PC-9 (cell line): ENCODE measurements around the gene SDK2. TPM values are rescaled to one million over a fixed set of nuclear protein-coding genes. Genes with fewer than 3 reads are reported as not detected.

Experiments used
- BruUV-seq: library from RNA; stranded (reverse); fragments of 400-500 nt; replicated peaks from 2 replicates; lab custom pipeline; 2021; lab: Mats Ljungman, UMichigan
- CTCF ChIA-PET: fragments of 300-600 bp; sonication (Branson Sonifier 250); formaldehyde crosslinking; loops from one replicate; lab custom pipeline; 2022; ENCODE audit warnings: antibody characterized with exemption; lab: Charles Lee
- POLR2A ChIA-PET: fragments of 300-600 bp; sonication (Branson Sonifier 250); formaldehyde crosslinking; loops from one replicate; lab custom pipeline; 2022; ENCODE audit warnings: antibody characterized with exemption; ENCODE audit not compliant: unreplicated experiment; lab: Charles Lee
- DNase-seq, 2 experiments: peaks; one replicate each; pipeline versions ENCODE4 v3.0.0 to v3.0.0-alpha.2; 2015 to 2022; ENCODE audit warnings: mixed read lengths in 1 of 2
- H2AFZ ChIP-seq: fragments of 200-600 bp; sonication (generic); 2 replicates; pipeline ENCODE4 v1.8.1; 2017; ENCODE audit warnings: antibody characterized with exemption
- H3F3A ChIP-seq: fragments of 200-600 bp; sonication (generic); 2 replicates; pipeline ENCODE4 v1.8.1; 2017; ENCODE audit warnings: antibody characterized with exemption, mild to moderate bottlenecking, low read depth; ENCODE audit not compliant: insufficient read depth
- H3K27ac ChIP-seq: fragments of 200-600 bp; sonication (generic); 2 replicates; pipeline ENCODE4 v1.6.1; 2016; ENCODE audit warnings: mixed run types
- H3K27me3 ChIP-seq: fragments of 200-600 bp; sonication (generic); 2 replicates; pipeline ENCODE4 v1.6.1; 2016; ENCODE audit warnings: low read depth, mixed run types; ENCODE audit not compliant: insufficient read depth
- H3K36me3 ChIP-seq: fragments of 200-600 bp; sonication (generic); 2 replicates; pipeline ENCODE4 v1.6.1; 2016; ENCODE audit warnings: low read depth, mixed run types
- H3K4me1 ChIP-seq: fragments of 200-600 bp; sonication (generic); replicated peaks from 2 replicates; pipeline ENCODE4 v1.6.1; 2016; ENCODE audit warnings: mixed run types; ENCODE audit not compliant: insufficient read depth
- H3K4me2 ChIP-seq: fragments of 200-600 bp; sonication (generic); 2 replicates; pipeline ENCODE4 v1.6.1; 2017; ENCODE audit warnings: mixed run types
- H3K4me3 ChIP-seq: fragments of 200-600 bp; sonication (generic); 2 replicates; pipeline ENCODE4 v1.6.1; 2016; ENCODE audit warnings: mixed run types
- H3K79me2 ChIP-seq: fragments of 200-600 bp; sonication (generic); 2 replicates; pipeline ENCODE4 v1.6.1; 2017; ENCODE audit warnings: low read depth, mixed run types
- H3K9me2 ChIP-seq: fragments of 200-600 bp; sonication (generic); 2 replicates; pipeline ENCODE4 v1.8.1; 2017; ENCODE audit warnings: mild to moderate bottlenecking; ENCODE audit not compliant: insufficient read depth
- H3K9me3 ChIP-seq: fragments of 200-600 bp; sonication (generic); 2 replicates; pipeline ENCODE4 v1.8.1; 2016; ENCODE audit warnings: low read depth; ENCODE audit not compliant: insufficient read depth
- H4K20me1 ChIP-seq: fragments of 200-600 bp; sonication (generic); 2 replicates; pipeline ENCODE4 v1.8.1; 2017; ENCODE audit not compliant: insufficient read depth
- CTCF ChIP-seq: fragments of 200-600 bp; sonication (generic); conservative IDR thresholded peaks from 2 replicates; pipeline ENCODE4 v1.6.1; 2017; ENCODE audit warnings: mixed run types, antibody characterized with exemption, mild to moderate bottlenecking, moderate library complexity
- EZH2 ChIP-seq: fragments of 200-600 bp; sonication (generic); IDR thresholded peaks from 2 replicates; pipeline ENCODE4 v1.8.0; 2017; ENCODE audit warnings: antibody characterized with exemption, low read depth
- intact Hi-C: fragments of 100-400 bp; cut with micrococcal nuclease; formaldehyde crosslinking; loops from one replicate; pipeline ENCODE4 v1.10.0; 2022; ENCODE audit not compliant: unreplicated experiment
- total RNA-seq: library from RNA; stranded (reverse); gene quantifications from 2 replicates; pipeline ENCODE4 v1.2.3, GENCODE V29; 2021

The SDK2 gene
- total RNA-seq, 1 experiment from 2014 or later = 0.04 TPM

- no peaks in the 10 kb centered on the region for H3K79me2 ChIP-seq
- H3K4me2 ChIP-seq = no peak overlapping the region
- H3K4me1 ChIP-seq = peaks cover 6% of the 10 kb centered on the region; the same call in 1 of the 2 replicates
- no peaks in the 10 kb centered on the region for H3F3A ChIP-seq
- no peaks in the 10 kb centered on the region for H3K36me3 ChIP-seq
- ChIA-PET POLR2A (interaction anchor here (0.6 kb wide), 1 partner anchor 149 kb away, joined by 5 read pairs; no protein-coding TSS in a partner anchor), CTCF (interaction anchor here (0.6 kb wide), 1 partner anchor 11 kb away, joined by 5 read pairs; no protein-coding TSS in a partner anchor)
- H3K9me3 ChIP-seq = no peaks in the 10 kb centered on the region
- intact Hi-C loops = no loop called here
- H3K27ac ChIP-seq = no peak overlapping the region
- no TSS peak for BruUV-seq
- H4K20me1 ChIP-seq = no peaks in the 10 kb centered on the region
- no peaks in the 10 kb centered on the region for H3K9me2 ChIP-seq
- TF ChIP-seq EZH2 (no peak), CTCF (no peak)
- DNase-seq = no peak
- H3K4me3 ChIP-seq = no peak overlapping the region
- no peak overlapping the region for H2AFZ ChIP-seq
- H3K27me3 ChIP-seq = no peaks in the 10 kb centered on the region
Observed at GRCh38 chr17:73318427-73318813, 325.8 kb downstream of the SDK2 start.

- no peak for TF ChIP-seq EZH2
- no peak for TF ChIP-seq CTCF
- 0 out of 2 replicates have a peak, but pooled peaks cover under 1% of the 10 kb centered on the region for H3K79me2 ChIP-seq
- H3K4me2 ChIP-seq = no peak overlapping the region
- H2AFZ ChIP-seq = no peak overlapping the region
- no TSS peak for BruUV-seq
- intact Hi-C loops = no loop called here
- H3K9me2 ChIP-seq = no peaks in the 10 kb centered on the region
- DNase-seq = no peak
- POLR2A ChIA-PET = interaction anchor here (0.6 kb wide), 1 partner anchor 149 kb away, joined by 5 read pairs; no protein-coding TSS in a partner anchor
- no peaks in the 10 kb centered on the region for H3K36me3 ChIP-seq
- CTCF ChIA-PET = no interaction called here
- H3K9me3 ChIP-seq = no peaks in the 10 kb centered on the region
- no peak overlapping the region for H3K27ac ChIP-seq
- H3F3A ChIP-seq = peaks cover 2% of the 10 kb centered on the region; the same call in 1 of the 2 replicates
- H3K4me3 ChIP-seq = no peak overlapping the region
- H3K27me3 ChIP-seq = no peaks in the 10 kb centered on the region
- H4K20me1 ChIP-seq = no peaks in the 10 kb centered on the region
- peaks cover 7% of the 10 kb centered on the region for H3K4me1 ChIP-seq
Observed at GRCh38 chr17:73317513-73318426, 326.5 kb downstream of the SDK2 start.

GRCh38 chr17:73316919-73317505 is 327.2 kb downstream of the SDK2 start:
- TF ChIP-seq EZH2 (no peak), CTCF (no peak)
- no peaks in the 10 kb centered on the region for H3K36me3 ChIP-seq
- H3K4me2 ChIP-seq = no peak overlapping the region
- no peaks in the 10 kb centered on the region for H4K20me1 ChIP-seq
- H3F3A ChIP-seq = peaks cover 9% of the 10 kb centered on the region; the same call in 1 of the 2 replicates
- DNase-seq = no peak
- ChIA-PET POLR2A (no interaction called here), CTCF (no interaction called here)
- no TSS peak for BruUV-seq
- no peak overlapping the region for H2AFZ ChIP-seq
- H3K9me3 ChIP-seq = no peaks in the 10 kb centered on the region
- H3K27ac ChIP-seq = no peak overlapping the region
- H3K79me2 ChIP-seq = 0 out of 2 replicates have a peak, but pooled peaks cover 2% of the 10 kb centered on the region
- H3K27me3 ChIP-seq = no peaks in the 10 kb centered on the region
- peaks cover 12% of the 10 kb centered on the region for H3K4me1 ChIP-seq
- intact Hi-C loops = no loop called here
- H3K4me3 ChIP-seq = no peak overlapping the region
- H3K9me2 ChIP-seq = no peaks in the 10 kb centered on the region
